ENCODE results near the gene SWT1.
"Not testable (repeated sequence)": the region's sequence is repeated elsewhere in the genome, so short reads cannot be mapped to it uniquely, and the experiment has no call there.

SWT1 gene

DNA sequence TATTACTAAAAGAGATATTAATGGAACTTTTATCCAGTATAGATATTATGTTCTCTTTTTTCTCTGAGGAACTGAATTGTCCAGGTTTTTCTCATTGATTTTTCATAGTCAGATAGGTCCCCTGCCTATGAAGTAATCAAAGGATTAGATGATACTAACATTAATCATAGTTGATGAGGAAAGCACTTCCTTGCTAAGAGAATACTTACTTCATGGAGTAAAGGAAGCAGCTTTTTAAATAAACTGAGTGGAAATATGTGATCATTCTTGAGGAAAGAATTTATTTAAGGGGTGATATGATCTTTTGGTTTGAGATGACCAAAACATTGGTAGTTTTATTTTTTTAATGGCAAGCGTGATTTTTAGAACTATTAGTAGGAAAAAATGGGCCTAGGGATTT, 58.9 kb downstream of the SWT1 start:
- peaks cover 26% of the 10 kb centered on the region for H3K36me3 Mint-ChIP-seq (ENCODE audit: low read depth)
- H3K4me3 Mint-ChIP-seq: no peak overlapping the region
- DNase-seq: no peak
- peaks cover 5% of the 10 kb centered on the region for H3K4me1 Mint-ChIP-seq
- TF ChIP-seq, protein P1, sequence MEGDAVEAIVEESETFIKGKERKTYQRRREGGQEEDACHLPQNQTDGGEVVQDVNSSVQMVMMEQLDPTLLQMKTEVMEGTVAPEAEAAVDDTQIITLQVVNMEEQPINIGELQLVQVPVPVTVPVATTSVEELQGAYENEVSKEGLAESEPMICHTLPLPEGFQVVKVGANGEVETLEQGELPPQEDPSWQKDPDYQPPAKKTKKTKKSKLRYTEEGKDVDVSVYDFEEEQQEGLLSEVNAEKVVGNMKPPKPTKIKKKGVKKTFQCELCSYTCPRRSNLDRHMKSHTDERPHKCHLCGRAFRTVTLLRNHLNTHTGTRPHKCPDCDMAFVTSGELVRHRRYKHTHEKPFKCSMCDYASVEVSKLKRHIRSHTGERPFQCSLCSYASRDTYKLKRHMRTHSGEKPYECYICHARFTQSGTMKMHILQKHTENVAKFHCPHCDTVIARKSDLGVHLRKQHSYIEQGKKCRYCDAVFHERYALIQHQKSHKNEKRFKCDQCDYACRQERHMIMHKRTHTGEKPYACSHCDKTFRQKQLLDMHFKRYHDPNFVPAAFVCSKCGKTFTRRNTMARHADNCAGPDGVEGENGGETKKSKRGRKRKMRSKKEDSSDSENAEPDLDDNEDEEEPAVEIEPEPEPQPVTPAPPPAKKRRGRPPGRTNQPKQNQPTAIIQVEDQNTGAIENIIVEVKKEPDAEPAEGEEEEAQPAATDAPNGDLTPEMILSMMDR (IDR thresholded peaks at IDR 0.05): no peak
- no peak overlapping the region for H3K27ac Mint-ChIP-seq
- peaks cover 9% of the 10 kb centered on the region for H3K9me3 Mint-ChIP-seq
- H3K27me3 Mint-ChIP-seq (ENCODE audit: low read depth, poor library complexity): no peaks in the 10 kb centered on the region

DNA sequence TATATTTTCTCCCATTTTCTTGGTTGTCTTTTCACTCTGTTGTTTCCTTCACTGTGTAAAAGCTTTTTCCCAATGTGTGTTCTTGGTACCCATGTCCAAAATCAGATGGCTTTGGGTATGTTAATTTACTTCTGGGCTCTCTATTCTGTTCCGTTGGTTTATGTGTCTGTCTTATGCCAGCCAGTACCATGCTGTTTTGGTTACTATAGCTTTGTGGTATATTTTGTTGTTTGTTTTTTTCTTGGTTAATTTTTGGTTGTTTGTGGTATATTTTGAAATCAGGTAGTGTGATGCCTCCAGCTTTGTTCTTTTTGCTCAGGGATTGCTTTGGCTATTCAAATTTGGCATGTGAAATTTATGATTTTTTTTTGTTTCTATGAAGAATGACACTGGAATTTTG, 67.2 kb downstream of the SWT1 start:
- Mint-ChIP-seq H3K27me3 (ENCODE audit: low read depth, poor library complexity) (no peaks in the 10 kb centered on the region), H3K4me3 (no peak overlapping the region), H3K27ac (no peak overlapping the region), H3K4me1 (peaks cover 5% of the 10 kb centered on the region), H3K36me3 (ENCODE audit: low read depth) (peaks cover 45% of the 10 kb centered on the region), H3K9me3 (peaks cover 27% of the 10 kb centered on the region)
- DNase-seq: no peak
- TF ChIP-seq, protein P1 (IDR thresholded peaks at IDR 0.05): no peak

DNA sequence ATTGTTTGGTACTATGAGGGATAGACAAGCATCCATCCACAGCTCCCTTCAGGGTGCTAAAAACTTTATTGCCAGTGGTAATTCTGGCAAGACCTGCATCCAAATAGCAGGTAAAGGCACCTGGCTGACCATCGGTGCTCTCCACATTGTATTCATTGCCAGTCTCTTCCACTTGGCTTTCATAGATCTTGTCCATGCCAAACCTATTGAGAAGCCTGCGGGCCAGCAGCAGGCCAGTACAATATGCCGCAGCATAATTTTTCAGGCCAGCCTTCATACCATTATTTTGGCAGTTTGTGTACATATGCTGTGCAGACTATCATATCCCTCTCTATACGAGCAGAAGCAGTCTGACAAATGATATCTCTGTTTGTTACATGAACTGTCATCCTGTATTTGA, 70.2 kb downstream of the SWT1 start:
- TF ChIP-seq, protein P1 (IDR thresholded peaks at IDR 0.05): no peak
- H3K36me3 Mint-ChIP-seq (ENCODE audit: low read depth): peaks cover 31% of the 10 kb centered on the region
- peaks cover 27% of the 10 kb centered on the region for H3K9me3 Mint-ChIP-seq
- peaks cover 7% of the 10 kb centered on the region for H3K4me1 Mint-ChIP-seq
- no peak for DNase-seq
- H3K27me3 Mint-ChIP-seq (ENCODE audit: low read depth, poor library complexity): no peaks in the 10 kb centered on the region
- H3K27ac Mint-ChIP-seq: no peak overlapping the region
- no peak overlapping the region for H3K4me3 Mint-ChIP-seq

DNA sequence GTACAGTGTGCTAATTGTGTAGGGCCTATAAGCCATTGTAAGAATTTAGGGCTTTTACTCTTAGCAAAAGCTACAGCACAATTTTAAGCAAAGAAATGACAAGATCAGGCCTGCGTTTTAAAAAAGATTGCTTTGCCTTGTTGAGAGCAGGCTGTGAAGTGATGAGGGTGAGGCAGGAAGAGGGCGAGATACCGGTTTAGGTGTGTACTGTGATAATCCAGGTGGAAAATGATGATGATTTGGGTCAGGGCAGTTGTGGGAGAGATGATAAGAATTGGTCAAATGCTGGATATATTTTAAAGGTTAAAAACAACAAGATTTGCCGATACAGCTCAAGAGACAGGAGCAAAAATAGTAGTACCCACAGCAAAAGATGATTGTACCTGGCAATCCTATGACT, 72.0 kb downstream of the SWT1 start:
- TF ChIP-seq, protein P1 (IDR thresholded peaks at IDR 0.05): no peak
- H3K36me3 Mint-ChIP-seq (ENCODE audit: low read depth): peaks cover 14% of the 10 kb centered on the region
- no peaks in the 10 kb centered on the region for H3K27me3 Mint-ChIP-seq (ENCODE audit: low read depth, poor library complexity)
- DNase-seq: no peak
- no peak overlapping the region for H3K4me3 Mint-ChIP-seq
- peaks cover 12% of the 10 kb centered on the region for H3K9me3 Mint-ChIP-seq
- no peak overlapping the region for H3K27ac Mint-ChIP-seq
- H3K4me1 Mint-ChIP-seq: peaks cover 7% of the 10 kb centered on the region

DNA sequence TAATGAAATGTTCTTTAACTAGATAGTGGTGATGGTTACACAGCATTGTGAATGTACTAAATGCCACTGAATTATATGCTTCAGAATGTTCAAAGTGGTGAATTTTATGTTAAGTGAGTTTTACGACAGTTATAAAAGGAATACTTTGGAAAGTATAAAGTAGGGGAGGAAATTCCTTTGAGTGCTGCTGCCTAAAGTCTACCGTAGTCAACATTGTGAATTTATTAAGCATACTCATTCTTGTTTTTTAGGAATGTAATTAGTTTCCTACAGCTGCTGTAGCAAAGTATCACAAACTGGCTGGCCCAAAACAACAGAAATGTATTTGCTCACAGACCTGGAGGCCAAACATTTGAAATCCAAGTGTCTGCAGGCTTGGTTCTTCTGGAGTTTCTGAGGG, 73.0 kb downstream of the SWT1 start:
- TF ChIP-seq, protein P1 (IDR thresholded peaks at IDR 0.05): no peak
- no peak overlapping the region for H3K4me3 Mint-ChIP-seq
- peaks cover 7% of the 10 kb centered on the region for H3K4me1 Mint-ChIP-seq
- peaks cover 2% of the 10 kb centered on the region for H3K9me3 Mint-ChIP-seq
- DNase-seq: no peak
- no peaks in the 10 kb centered on the region for H3K27me3 Mint-ChIP-seq (ENCODE audit: low read depth, poor library complexity)
- peaks cover 14% of the 10 kb centered on the region for H3K36me3 Mint-ChIP-seq (ENCODE audit: low read depth)
- peak overlapping the region; percentile 33 for H3K27ac Mint-ChIP-seq

DNA sequence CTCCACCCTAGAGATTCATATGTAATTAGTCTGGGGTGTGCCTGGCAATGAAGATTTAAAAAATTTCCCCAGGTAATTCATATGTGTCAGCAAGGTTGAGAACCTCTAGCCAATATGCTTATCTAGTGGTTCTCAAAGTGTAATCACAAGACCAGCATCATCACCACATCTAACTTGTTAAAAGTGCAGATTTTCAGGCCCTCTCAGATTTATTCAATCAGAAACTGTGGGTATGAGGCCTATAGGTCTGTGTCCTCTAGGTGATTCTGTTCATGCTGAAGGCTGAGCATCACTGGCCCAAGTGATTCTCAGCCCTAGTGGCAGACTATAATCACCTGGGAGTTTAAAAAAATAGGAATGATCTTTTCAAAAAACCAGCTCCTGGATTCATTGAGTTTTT, 75.9 kb downstream of the SWT1 start:
- Mint-ChIP-seq H3K36me3 (ENCODE audit: low read depth) (peaks cover 32% of the 10 kb centered on the region), H3K27ac (no peak overlapping the region), H3K9me3 (peaks cover 16% of the 10 kb centered on the region), H3K27me3 (ENCODE audit: low read depth, poor library complexity) (no peaks in the 10 kb centered on the region), H3K4me3 (no peak overlapping the region), H3K4me1 (peaks cover 7% of the 10 kb centered on the region)
- no peak for DNase-seq
- TF ChIP-seq, protein P1 (IDR thresholded peaks at IDR 0.05): no peak

DNA sequence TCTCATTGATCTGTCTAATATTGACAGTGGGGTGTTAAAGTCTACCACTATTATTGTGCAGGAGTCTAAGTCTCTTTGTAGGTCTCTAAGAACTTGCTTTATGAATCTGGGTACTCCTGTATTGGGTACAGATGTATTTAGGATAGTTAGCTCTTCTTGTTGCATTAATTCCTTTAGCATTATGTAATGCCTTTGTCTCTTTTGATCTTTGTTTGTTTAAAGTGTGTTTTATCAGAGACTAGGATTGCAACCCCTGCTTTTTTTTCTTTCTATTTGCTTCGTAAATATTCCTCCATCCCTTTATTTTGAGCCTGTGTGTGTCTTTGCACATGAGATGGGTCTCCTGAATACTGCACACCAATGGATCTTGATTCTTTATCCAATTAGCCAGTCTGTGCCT, 77.2 kb downstream of the SWT1 start:
- H3K27ac Mint-ChIP-seq; H3K27me3 Mint-ChIP-seq (ENCODE audit: low read depth, poor library complexity); H3K4me1 Mint-ChIP-seq; DNase-seq; H3K4me3 Mint-ChIP-seq: not testable (repeated sequence)
- Mint-ChIP-seq H3K9me3 (peaks cover 19% of the 10 kb centered on the region), H3K36me3 (ENCODE audit: low read depth) (peaks cover 32% of the 10 kb centered on the region)

DNA sequence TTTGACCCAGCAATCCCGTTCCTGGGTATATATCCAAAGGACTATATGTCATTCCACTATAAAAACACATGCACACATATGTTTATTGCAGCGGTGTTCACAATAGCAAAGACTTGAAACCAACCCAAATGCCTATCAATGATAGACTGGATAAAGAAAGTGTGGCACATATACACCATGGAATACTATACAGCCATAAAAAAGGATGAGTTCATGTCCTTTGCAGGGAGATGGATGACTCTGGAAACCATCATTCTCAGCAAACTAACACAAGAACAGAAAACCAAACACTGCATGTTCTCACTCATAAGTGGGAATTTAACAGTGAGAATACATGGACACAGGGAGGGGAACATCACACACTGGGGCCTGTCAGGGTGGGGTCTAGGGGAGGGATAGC, 80.2 kb downstream of the SWT1 start:
- peaks cover 32% of the 10 kb centered on the region for H3K36me3 Mint-ChIP-seq (ENCODE audit: low read depth)
- peaks cover 21% of the 10 kb centered on the region for H3K4me1 Mint-ChIP-seq
- H3K9me3 Mint-ChIP-seq: peaks cover 19% of the 10 kb centered on the region
- H3K4me3 Mint-ChIP-seq; H3K27me3 Mint-ChIP-seq (ENCODE audit: low read depth, poor library complexity); DNase-seq; H3K27ac Mint-ChIP-seq: not testable (repeated sequence)
